Measurements from ENCODE around the gene ARF1.

Gene ARF1

DNA sequence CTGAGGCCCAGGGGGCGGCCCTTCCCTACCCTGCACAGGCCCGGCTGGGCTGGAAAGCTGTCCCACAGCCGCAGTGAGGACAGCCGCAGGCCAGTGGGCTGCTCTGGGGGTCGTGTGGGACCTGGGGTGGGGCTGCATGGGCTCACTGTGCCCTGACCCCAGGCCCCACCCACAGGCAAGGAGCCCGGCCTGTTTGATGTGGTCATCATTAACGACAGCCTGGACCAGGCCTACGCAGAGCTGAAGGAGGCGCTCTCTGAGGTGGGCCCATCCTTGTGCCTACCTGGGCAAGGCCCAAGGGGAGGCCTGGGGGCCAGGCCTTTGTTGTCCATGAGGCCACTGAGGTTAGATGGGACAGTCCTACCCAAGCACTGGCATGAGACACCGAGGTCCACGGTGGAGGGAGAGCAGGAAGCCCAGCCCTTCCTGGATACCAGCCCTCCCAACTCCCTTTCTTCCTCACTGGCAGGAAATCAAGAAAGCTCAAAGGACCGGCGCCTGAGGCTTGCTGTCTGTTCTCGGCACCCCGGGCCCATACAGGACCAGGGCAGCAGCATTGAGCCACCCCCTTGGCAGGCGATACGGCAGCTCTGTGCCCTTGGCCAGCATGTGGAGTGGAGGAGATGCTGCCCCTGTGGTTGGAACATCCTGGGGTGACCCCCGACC is 65.8 kb downstream of the ARF1 start:
- no peak for DNase-seq (ENCODE audit: low spot score)

All from kidney capillary endothelial cell (primary cell).